Activated effector memory CD4-positive, alpha-beta T cell treated with anti-CD3 and anti-CD28 coated beads, Interleukin-2, amount 50 U/mL, for 16 hours (primary cell): ENCODE results near the gene GALNT9.
"Not testable (repeated sequence)": the region's sequence is repeated elsewhere in the genome, so short reads cannot be mapped to it uniquely, and the experiment has no call there.

ENCODE experiments used
- DNase-seq: peaks from one replicate; pipeline ENCODE4 v3.0.0-alpha.2; 2020

The GALNT9 gene

DNA sequence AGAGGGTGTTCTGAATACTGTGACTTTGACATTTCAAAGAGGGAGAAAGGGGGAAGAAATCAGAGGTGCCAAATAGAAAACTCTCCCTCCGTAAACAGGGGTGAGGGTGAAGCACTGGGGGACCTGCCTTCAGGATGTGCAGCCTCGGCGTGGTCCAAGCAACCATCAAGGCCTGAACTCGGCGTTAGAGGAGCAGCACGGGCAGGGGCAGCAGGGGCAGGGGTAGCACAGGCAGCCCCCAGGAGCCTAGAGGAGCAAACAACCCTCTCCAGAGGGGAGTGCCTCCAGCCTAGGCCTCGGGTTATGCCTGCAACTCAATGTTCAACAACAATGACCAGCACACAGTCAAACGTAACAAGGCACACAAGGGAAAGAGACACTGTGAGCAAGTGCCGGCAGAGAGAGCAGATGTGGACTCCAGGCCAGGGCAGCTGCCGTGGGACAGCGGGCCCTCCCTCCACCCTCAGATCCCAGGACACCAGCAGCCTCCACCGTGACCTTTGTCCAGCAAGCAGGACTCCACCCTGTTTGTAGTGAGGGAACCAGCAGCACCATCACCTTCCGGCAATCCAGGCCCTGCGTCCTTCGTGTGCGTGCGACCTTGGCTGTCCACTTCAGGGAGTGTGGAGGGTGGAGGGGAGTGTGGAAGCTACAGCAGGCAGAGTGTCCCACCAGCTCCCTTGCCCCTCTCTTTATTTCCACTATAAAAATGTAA, 18.0 kb downstream of the GALNT9 start:
- no peak for DNase-seq

GRCh38 chr12:132310181-132311040, 19.0 kb downstream of the GALNT9 start:
- DNase-seq, result no peak

- DNase-seq, result no peak
Observed at GRCh38 chr12:132309596-132310086, 19.7 kb downstream of the GALNT9 start.

DNA sequence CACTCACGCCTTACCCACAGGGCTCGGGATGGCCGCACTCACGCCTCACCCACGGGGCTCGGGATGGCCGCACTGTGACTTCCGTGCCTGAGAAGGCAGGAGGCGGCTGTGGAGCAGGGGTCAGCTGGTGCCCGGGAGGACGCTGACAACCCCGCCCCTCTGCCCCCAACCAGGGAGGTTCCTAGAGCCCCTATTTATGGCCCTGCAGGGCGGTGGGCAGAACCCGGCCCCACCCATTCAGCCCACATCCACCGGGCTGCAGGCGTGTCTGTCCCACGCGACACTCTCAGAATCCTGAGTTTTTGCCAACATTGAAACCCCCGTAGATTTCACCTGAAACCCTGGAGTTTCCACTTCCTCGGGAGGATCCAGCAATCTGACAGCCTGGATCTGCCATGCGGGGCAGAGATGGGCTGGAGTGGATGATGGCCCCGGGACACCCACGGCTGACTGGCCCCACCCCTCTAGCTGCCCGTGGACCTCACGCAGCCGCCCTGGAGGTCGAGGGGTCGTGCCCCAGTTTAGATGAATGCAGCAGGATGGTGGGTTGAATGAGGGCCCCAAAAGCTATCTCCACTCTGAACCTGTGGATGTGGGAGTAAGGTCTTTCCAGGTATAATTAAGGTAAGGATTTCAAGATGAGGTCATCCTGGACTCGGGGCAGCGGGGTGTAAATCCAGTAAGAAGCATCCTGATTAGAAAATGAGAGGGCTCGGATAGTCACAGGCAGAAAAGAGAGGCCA, 20.4 kb downstream of the GALNT9 start:
- no peak for DNase-seq

DNA sequence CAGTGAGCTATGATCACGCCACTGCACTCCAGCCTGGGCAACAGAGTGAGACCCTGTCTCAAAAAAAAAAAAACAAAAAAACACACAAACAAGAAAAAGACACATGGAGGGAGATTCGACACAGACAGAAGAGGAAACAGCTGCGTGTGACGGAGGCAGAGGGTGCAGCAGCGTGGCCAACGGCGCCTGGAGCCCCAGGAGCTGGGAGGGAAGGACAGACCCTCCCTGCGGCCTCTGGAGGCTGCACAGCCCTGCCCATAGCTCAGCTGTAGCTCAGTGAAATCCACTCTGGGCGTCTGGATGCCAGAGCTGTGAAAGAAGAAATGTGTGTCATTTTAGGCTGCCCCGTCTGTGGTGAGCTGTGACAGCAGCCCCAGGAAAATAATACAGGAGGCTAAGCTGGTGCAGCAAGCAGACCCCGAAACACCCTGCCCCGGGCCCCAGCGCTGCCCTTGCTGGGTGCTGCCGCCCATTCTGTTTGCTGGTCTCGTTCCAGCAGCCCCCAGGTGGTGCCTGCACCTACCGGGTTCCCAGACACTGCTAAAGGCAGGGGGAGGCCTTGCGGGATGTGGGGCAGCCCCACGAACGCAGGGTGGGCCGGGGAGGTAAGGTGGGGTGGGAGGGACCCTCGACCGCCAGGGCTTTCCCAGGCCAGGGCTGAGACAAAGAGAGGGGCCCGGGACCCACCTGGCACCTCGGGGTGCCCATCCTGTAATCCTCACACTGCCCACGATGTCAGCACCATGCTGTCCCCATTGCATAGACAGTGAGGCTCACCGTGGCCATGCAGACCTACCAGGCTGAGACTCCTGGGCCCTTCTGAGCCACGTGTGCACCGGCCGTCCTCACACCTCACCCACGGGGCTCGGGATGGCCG, 21.2 kb downstream of the GALNT9 start:
- DNase-seq, result no peak

- DNase-seq, result no peak
Observed at GRCh38 chr12:132306885-132307191, 22.6 kb downstream of the GALNT9 start.

DNA sequence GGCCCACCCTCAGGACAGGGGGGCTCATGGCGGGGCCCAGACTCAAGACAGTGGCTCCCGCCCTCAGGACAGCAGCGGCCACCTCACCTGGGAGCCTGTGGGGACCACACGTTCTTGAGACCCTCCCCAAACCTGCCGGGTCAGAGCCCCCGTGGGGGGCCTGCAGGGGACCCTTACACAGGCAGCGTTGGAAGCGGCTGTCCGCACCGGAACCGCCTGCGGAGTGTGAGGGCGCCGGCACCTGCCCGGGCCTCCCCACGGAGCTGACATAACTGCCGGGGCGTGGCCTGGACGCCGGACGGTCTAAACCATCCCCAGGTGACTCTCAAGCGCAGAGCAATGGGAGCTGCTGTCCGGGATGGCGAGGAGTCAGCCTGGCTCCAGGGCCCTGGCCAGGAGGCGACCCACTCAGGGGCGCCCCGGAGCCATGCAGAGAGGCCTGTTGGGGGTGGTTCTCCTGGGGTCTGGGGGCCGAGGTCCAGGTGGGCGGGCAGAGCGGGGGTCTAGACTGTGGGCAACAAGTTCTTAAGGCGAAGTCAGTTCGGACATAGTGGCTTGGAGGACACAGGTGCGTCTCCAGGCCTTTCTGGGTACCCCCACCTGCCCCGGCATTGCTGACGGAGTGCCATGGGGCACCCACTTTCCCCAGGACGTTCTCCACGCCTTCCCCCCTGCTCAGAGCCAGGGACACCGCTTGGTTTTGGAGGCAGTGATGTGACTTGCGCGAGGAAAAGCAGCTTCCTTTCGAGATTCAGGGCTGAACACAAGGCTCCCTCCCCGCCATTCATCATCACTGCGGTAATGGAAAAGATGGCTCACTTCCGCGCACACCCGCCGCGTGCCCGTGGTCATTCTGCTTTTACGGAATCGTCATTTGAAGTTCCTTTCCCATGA, 23.2 kb downstream of the GALNT9 start:
- DNase-seq, result no peak

DNA sequence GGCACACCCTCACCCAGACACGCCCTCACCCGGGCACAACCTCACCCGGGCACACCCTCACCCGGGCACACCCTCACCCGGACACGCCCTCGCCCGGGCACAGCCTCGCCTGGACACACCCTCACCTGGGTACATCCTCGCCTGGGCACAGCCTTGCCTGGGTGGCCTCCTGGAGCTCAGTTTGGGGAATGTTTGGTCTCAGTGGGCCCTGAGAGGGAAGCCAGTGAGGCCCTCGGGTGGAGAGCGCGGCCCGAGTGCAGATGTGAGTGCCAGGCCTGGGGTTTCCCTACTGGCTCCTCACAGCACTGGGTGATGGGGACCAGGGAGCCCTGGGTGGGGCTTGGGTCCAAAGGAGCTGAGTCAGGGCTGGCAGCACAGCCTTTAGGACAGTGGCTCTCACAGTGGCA, 23.8 kb downstream of the GALNT9 start:
- DNase-seq, result no peak

- DNase-seq, result not testable (repeated sequence)
Observed at GRCh38 chr12:132304866-132305265, 24.5 kb downstream of the GALNT9 start.

GRCh38 chr12:132303853-132304373, 25.5 kb downstream of the GALNT9 start:
- not testable (repeated sequence) for DNase-seq

DNA sequence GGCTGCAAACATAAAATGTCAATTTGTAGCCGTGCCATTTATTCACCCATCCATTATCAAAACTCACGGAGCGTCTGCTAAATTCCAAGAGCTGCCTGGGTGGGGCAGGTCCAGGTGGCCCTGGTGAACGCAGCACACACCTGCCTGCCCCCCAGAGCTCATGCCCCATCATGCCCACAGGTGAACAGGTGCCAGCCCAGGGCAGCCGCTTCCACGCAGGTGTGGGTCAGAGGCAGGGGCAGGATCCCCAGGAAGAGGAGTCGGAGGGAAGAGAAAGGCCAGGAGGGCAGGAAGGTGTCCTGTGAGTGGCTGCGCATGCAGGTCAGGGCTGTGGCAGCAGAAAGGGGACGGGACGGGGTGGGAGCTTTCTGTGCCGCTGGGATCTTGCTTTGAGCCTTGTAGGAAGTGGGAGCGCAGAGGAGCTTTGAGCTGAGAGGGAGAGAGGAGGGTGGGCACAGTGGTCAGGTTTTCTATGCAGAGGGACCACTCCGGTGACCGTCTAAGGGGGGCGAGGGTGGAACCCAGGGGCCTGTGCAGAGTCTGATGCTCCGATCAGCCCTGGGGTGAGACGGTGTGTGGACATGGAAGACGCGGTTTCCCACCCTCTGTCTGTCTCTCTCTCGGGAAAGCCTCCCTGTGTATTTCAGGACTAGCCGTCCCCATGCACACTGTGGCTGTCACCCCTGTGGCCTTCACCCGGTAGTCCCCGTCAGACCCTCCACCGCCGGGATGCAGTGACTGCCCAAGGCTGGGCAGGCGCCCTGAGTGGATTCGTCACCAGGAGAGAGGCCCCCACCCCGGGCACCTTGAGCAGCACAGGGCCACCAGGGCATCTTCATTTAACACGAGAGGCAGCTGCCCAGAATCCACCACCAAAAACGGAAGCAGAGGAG, 26.7 kb downstream of the GALNT9 start:
- no peak for DNase-seq

GRCh38 chr12:132300789-132301722, 28.3 kb downstream of the GALNT9 start:
- DNase-seq, result no peak

DNA sequence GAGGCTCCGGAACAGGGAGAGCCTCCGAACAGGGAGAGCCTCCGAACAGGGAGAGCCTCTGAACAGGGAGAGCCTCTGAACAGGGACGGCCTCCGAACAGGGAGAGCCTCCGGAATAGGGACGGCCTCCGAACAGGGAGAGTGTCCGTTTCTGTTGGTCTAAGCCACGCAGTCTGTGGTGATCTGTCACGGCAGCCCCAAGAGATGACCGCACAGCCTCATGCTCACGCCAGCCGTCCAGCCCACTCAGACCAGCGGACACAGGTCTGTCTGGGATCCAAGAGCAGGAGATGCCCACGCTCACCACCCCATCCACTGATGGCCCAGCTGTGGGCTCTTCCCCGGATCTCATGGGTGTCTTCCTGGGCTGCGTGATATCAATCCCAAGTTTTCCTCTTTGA, 33.3 kb downstream of the GALNT9 start:
- no peak for DNase-seq

DNA sequence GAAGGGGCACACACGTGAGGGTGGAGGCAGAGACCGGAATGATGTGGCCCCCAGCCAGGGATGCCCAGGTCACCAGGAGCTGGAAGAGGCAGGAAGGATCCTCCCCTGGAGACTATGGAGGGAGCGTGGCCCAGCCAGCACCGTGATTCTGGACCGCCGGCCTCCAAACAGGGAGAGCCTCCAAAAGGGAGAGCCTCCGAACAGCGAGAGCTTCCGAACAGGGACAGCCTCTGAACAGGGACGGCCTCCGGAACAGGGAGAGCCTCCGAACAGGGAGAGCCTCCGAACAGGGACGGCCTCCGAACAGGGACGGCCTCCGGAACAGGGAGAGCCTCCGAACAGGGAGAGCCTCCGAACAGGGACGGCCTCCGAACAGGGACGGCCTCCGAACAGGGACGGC, 33.8 kb downstream of the GALNT9 start:
- DNase-seq, result not testable (repeated sequence)

GRCh38 chr12:132295101-132295526, 34.3 kb downstream of the GALNT9 start:
- DNase-seq, result no peak

GRCh38 chr12:132294121-132295034, 35.0 kb downstream of the GALNT9 start:
- no peak for DNase-seq
